Measurements from ENCODE around the gene SLC6A1.

Gene SLC6A1

GRCh38 chr3:11088066-11088465 lies 95.5 kb downstream of the SLC6A1 start:
- DNase-seq (ENCODE audit: insufficient read length, low spot score) (no peak), FAIRE-seq (no peak)

GRCh38 chr3:11088831-11089230 lies 96.3 kb downstream of the SLC6A1 start:
- DNase-seq (ENCODE audit: insufficient read length, low spot score) (no peak), FAIRE-seq (no peak)

Measured in HTR-8/SVneo (cell line).